ENCODE results near the gene DNASE2. TPM values are rescaled to one million over a fixed set of nuclear protein-coding genes. Genes with fewer than 3 reads are reported as not detected.
"Not testable (repeated sequence)": the region's sequence is repeated elsewhere in the genome, so short reads cannot be mapped to it uniquely, and the experiment has no call there.

DNASE2 gene
- polyA plus RNA-seq, 12 donors = 6.4 to 18.1 (median 8.6) TPM; not detected in 1

DNA sequence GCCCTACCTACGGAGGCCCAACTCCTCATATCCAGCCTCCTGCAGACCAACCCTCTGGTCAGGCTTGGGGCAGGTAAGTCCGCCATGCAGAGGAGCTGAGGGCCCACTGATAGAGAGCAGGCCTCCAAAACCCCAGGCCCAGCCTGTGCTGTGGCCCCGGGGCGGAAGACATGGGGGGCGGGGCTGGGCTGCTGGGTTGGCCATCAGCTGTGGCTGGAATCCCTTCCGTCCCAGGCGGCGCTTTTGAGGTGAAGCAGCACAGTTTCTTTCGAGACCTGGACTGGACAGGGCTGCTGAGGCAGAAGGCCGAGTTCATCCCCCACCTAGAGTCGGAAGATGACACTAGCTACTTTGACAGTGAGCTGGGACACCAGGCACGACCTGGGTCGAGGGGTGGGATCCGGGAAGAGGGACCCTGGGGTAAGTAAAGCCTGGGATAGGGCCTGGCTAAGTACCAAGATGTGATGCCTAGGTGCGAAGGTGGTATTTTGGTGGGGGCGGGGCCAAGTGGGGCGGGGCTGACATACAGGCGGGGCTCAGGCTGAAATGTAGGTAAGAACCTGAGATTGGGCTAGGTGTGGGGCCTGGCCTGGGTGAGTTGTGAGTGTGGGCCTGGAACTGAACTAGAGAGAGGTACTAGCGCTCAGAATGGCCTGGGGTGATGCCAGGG lies 15.4 kb downstream of the DNASE2 start:
- no peak for DNase-seq

DNA sequence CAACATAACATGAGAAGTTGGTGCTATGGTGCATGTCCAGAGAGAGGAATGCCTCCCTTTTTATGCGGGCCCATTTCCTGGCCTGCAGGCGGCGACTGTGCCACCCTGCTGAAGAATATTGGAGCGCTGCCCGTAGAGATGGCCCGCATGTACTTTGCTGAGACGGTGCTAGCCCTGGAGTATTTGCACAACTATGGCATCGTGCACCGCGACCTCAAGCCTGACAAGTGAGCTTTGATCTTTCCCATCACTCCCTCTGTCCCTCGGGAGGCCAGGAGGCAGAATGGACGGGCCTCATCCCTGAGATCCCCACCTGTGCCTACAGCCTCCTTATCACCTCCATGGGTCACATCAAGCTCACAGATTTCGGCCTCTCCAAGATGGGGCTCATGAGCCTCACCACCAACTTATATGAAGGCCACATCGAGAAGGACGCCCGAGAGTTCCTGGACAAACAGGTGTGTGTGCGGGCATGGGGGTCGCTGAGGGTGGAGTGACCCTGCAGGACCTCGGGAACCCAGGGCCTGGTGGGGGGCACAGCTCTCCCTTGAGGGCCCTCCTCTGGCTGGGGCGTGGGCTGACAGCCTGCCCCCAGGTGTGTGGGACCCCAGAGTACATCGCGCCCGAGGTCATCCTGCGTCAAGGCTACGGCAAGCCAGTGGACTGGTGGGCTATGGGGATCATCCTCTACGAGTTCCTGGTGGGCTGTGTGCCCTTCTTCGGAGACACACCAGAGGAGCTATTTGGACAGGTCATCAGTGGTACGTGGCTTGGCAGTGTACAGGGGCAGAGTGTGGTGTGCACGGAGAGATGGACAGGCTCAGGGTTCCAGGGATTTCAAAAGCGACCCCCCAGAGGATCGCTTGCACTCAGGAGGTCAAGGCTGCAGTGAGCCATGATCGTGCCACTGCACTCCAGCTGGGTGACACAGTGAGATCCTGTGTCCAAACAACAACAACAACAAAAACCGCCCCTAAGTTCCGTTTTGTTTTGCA lies 16.2 kb downstream of the DNASE2 start:
- DNase-seq = no peak

DNA sequence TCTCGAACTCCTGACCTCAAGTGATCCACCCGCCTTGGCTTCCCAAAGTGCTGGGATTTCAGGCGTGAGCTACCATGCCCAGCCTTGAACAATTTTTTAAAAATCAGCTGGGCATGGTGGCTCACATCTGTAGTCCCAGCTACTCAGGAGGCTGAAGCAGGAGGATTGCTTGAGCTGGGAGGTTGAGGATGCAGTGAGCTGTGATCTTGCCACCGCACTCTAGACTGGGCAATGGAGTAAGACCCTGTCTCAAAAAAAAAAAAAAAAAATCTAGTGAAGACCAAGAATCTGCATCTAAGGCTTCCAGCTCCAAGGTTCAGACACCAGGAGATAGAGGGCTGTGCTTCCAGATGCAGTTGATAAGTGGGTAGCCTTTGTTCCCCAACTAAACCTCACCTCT lies 17.1 kb downstream of the DNASE2 start:
- no peak for DNase-seq

DNA sequence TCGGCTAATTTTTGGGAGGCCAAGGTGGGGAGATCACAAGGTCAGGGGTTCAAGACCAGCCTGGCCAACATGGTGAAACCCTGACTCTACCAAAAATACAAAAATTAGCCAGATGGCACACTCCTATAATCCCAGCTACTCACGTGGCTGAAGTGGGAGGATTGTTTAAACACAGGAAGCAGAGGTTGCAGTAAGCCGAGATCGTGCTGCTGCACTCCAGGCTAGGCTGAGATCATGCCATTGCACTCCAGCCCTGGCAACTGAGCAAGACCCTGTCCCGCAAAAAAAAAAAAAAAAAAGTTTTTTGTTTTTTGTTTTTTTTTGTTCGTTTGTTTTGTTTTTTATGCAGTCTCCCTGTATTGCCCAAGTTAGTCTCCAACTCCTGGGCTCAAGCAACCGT lies 21.7 kb downstream of the DNASE2 start:
- DNase-seq = no peak

DNA sequence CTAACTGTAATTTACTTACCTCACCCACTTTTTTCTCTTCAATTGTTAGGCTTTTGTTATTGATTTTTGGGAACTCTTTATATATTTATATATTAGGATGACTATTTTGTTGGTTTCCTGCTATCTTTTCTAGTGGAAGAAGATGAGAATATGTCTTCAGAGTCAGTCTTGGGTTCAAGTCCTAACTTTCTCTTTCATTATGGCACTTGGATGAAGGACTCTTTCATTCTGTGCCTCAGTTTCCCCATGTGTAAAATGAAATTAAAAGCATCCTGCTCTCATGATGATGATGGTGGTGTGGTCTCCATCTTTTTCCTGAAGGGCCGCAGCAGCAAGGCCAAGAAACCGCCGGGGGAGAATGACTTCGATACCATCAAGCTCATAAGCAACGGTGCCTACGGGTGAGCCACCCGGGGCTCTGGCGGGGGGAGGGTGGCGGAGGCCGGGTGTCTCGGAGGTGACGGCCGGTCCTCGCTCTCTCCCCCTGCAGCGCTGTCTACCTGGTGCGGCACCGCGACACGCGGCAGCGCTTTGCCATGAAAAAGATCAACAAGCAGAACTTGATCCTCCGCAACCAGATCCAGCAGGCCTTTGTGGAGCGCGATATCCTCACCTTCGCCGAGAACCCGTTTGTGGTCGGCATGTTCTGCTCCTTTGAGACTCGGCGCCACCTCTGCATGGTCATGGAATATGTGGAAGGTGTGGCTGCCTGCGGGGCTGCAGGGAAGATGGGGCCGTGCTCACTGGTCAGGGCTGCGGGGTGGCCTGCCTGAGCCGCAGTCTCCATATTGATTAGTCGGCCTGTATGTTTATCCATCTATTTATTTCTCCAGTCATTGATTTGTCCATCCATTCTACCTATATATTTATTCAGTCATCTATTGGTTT lies 23.0 kb downstream of the DNASE2 start:
- no peak for DNase-seq

DNA sequence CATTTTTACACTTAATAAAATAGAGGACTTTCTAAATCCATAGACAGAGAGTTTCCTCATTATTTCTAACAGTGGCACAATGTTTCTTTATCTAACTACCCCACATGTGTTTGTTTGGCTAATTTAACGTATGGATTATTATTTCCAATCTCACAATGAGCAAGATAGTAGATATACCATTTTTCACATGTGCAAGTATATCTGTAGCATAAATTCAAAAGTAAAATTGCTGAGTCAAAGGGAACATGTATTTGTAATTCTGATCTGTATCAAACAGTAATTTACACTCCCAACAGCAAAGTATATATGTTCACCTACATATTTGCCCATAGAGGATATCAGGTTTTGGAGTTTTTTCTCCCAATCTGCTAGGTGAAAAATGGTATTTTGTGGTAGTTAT lies 24.6 kb downstream of the DNASE2 start:
- DNase-seq = no peak

DNA sequence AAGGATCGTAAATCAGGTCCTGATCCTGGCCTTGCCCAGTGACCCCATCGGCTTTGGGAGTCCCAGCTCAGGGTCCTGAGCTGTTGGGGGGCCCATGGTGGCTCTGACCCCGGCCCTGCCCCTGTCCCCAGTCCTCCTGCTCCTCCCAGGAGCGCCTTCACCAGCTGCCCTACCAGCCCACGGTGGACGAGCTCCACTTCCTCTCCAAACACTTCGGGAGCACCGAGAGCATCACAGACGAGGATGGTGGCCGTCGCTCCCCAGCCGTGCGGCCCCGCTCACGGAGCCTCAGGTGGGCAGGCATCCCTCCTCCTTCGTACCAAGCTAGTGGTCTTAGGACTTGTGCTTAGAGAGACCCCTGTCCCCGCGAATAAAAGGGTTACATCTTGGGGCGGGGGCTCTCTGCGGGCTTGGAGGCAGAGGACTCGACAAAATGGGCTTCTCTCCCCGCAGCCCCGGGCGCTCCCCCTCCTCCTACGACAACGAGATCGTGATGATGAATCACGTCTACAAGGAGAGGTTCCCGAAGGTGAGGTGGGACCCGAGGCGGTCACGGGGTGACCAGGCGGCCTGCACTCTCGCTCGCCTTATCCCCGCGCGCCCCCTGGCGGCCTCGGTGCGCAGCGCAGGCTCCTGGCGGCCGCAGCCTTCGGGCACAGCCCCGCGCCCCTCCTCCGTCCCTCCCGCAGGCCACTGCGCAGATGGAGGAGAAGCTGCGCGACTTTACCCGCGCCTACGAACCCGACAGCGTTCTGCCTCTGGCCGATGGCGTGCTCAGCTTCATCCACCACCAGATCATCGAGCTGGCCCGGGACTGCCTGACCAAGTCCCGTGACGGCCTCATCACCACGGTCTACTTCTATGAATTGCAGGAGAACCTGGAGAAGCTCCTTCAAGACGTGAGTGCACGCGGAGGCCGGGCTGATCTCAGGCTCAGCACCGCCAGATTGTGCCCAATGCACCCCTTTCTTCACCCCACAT lies 33.8 kb downstream of the DNASE2 start:
- DNase-seq = peak; percentile 84

DNA sequence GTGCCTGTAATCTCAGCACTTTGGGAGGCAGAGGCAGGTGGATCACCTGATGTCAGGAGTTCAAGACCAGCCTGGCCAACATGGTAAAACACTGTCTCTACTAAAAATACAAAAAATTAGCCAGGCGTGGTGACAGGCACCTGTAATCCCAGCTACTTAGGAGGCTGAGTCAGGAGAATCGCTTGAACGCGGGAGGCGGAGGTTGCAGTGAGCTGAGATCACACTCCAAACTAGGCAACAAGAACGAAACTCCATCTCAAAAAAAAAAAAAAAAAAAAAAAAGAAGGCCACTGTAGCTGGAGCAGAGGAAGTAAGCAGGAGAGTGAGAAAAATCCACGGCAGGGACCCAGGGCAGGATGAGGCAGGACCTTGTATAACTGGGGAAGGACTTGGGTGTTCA lies 34.6 kb downstream of the DNASE2 start:
- DNase-seq = not testable (repeated sequence)

DNA sequence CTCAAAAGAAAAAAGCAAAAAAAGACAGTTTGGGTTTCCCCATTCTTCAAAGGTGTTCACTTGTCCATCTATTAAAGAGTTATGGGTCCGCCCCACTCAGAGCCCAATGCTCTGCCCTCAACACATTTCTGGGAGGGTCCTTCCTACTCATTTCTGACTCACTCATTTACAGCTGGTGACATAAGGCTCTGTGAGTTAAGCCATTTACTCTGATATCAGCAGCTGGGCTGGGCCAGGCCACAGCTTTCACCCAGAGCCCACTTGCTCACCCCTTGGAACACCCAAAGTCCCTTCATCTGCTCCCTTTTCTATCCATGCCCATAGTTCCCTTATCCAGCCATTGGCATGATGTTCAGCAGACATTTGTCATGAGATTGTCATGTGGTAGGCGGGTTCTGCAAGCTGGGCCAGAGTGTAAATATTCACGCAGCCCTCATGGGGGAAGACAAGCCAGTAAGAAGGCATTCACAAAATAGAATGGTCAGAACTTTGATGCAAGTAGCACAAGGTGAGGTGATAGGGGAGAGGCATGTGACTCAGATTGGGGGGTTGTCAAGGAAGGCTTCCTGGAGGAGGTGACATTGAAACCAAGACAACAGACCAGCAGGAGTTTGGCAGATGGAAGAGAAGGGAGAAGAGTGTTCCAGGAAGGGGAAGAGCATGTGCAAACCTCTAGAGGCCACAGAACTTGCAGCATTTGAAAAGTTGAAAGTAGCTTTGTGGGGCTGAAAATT lies 37.1 kb downstream of the DNASE2 start:
- no peak for DNase-seq

DNA sequence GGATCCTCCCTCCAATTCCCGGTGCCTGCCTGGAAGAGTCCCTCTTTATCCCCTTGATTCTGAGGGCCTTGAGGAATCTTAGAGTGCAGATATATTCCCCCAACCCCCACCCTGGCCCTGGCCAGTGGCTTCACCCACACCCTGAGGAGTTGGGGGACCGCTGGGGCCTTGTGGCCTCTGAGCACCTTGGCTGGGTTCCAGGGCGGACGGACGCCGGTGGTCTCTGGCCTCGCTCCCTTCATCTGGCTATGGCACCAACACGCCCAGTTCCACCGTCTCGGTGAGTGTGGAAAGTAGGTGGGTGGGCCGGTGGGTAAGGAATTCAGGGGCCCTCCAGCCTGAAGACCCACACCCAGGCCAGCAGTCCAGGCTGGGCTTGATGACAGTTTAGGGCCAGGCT lies 37.9 kb downstream of the DNASE2 start:
- DNase-seq = no peak

DNA sequence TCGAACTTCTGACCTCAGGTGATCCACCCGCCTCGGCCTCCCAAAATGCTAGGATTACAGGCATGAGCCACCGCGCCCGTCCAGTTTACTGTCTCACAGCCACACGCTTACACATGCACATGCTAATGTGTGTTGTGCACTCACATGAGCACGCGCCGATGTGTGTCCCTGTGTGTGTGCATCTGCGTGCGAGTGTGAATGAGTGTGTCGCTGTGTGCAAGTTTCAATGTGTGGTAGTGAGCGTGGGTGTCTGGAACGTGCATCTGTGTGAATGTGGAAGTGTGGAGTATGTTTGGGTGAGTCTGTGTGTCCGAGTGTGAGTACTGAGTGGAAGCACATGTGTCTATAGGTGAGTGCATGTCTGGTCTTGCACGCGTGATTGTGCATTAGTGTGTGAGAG lies 38.7 kb downstream of the DNASE2 start:
- no peak for DNase-seq

DNA sequence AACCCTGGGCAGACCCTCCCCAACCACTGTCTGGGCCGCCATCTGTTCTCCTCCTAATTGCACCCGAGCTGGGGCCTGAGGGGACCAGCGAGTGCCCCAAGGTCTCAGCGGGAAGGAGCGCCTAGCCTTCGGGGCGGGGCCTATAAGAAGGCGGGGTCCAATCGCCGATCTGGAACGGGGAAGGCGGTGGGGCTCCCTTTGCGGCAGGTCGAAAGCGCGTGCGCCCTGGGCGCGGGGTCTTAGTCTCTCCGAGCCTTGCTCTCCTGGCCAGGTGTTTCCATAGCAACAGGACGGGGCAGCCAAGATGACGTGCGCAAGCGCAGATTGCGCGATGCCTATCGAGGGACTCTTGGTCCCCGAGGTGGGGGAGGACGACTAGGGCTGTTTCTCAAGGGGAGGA lies 40.2 kb downstream of the DNASE2 start:
- DNase-seq = no peak

DNA sequence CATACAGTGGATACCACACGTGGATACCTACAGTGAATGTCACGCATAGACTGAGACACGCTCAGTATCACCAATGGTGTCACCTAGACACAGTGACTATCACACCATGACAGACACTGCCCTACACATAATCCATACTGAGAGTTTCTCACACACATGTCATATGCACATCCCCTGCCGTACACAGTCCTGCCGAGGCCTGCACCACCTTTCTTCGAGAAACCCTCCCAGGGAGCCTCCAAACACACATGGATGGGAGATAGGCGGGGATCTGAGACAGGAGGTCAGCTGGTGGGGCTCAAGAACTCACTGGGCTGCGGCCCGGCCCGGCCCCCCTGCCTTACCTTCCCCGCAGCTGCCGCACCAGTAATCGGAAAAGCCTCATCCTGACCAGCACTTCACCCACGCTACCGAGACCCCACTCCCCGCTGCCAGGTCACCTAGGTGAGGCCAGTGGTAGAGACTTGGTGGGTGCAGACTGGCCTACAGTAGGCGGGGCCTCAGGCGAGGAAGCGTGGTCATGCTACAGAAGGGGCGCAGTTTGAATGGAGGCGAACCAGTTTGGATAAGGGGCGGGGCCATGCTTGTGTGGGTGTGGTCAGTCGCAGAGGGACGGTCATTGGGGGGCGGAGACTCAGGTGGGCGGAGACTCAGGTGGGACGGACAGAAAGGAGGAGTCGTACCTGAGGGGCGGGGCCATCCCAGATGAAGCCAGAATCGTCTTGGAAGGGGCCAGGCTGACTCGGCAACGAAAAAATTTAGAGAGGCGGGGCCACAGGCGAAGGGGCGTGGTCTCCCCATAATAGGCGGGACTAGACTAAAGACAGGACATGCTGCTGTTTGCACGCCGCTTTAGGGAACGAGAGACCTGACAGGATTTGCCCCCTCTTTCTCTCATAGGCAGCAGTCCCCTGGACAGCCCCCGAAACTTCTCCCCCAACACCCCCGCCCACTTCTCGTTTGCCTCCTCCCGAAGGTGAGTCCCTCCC lies 40.9 kb downstream of the DNASE2 start:
- no peak for DNase-seq

DNA sequence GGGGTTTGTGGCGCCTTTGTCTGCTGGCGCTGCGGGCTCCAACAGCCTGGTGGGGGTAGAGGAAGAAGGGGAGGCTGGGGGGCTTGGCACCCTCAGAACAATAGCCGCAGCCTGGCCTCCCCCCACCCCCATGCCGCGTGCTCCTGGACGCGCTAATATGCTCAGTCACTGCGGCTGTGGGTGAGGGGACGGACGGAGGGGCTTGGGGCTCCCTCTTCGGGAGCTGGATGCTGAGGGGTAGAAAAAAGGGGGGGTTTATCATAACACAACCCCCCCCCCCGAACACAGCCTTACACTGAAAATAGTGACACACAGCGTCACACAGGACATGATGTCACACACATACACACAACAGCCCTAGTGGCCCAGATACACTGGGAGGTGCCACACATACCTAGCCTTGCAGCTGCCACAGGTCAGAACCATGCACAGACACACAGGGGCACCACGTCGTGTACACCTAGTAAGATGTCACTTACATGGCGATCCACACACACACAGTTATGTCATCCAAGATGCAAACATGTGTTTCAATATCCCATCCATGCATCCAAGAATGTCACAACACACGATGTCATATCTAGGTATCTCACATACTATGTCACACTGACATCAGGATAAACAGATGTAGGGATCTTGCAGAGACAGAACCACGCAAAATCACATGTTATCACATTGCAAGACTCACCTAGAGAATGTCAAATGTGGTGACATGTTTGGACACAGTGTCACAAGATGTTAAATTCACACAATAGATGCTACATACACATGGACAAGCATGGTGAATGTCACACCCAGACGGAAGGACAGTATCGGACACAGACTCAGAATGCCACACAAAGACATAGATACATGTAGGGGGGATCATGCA lies 42.1 kb downstream of the DNASE2 start:
- DNase-seq = no peak

DNA sequence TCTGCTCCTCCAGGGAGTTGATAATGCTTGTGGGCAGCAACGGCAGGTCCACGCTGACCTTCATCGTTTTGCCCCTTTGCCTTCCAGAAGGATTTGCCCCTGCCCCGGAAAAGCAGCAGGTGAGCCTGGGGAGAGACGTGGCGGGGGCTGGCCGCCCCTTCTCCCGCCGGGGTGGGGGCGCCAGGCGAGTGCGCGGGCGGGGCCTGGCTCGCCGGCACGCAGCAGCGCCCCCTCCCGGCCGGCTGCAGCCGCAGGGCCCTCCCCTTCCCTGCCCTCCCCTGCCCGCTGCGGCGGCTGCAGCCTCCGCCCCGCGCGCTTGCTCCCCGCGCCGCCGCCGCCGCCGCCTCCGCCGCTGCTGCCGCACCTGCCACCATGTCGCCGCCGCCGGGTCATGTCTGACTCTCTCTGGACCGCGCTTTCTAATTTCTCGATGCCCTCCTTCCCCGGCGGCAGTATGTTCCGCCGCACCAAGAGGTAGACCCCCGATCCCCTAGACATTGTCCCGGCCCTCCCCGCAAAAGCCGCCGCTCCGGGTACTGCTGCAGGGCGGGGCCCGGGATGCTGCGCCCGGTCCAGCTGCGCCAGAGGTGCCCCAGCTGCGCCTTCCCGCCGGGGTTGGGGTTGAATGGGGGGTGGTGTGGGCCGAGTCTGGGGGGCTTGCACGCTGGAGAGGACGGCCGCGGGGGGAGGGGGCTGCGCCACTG lies 42.9 kb downstream of the DNASE2 start, which contains the start of gene MAST1:
MAST1 (plus strand) TSS at position 334 of the 704 bp plus-strand sequence; CDS start at position 392, 58 bp downstream.
- no peak for DNase-seq

DNA sequence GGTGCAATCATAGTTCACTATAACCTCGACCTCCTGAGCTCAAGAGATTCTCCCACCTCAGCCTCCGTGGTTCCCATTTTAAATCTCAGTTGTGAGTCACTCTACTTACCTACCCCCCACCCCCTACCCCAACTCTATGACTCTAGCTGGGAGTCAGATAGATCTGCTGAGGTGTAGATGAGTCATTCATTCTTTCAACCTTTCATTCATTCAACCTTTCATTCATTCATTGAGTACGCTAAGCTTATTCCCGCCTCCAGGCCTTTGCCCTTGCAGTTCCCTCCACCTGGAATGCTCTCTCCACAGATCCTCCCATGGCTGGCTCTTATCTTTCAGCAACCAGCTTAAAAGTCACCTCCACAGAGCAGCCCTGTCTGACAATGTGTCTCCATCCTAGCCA lies 44.0 kb downstream of the DNASE2 start:
- DNase-seq = no peak

DNA sequence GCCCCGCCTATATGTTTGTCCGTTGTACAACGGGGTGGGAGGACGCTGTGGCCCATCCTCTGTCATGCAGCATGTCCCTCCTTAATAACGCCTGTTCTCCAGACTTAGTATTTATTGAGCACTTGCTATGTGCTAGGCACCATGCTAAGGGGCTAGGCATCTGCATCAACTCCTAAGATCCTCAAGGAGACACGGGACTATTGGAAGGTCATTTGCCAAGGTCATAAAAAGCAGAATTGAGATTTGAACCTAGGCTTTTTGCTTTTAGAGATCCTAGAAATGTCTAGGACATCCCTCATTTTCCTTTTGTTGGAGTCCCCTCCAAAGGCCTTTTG lies 44.8 kb downstream of the DNASE2 start:
- no peak for DNase-seq
